Mesodermal cell (in vitro differentiated cells): Measurements from ENCODE around the gene CELF4.

Source experiments
- H3K27ac ChIP-seq: 2 replicates; pipeline ENCODE4 v1.7.0; 2013; ENCODE audit warnings: mild to moderate bottlenecking, low read depth, low read length, moderate library complexity; ENCODE audit not compliant: severe bottlenecking
- H3K36me3 ChIP-seq: 2 replicates; pipeline ENCODE4 v1.7.1; 2013; ENCODE audit warnings: mild to moderate bottlenecking, low read length, moderate library complexity; ENCODE audit not compliant: control insufficient read depth, insufficient read depth
- H3K4me1 ChIP-seq: one replicate; pipeline ENCODE4 v1.7.1; 2013; ENCODE audit warnings: mild to moderate bottlenecking, low read length; ENCODE audit not compliant: insufficient read depth, control insufficient read depth, poor library complexity, severe bottlenecking
- H3K4me3 ChIP-seq: 2 replicates; pipeline ENCODE4 v1.7.0; 2013; ENCODE audit warnings: low read length, control low read depth, mild to moderate bottlenecking; ENCODE audit not compliant: insufficient read depth, poor library complexity, severe bottlenecking; ENCODE audit errors: extremely low read depth
- H3K9me3 ChIP-seq: 2 replicates; pipeline ENCODE4 v1.7.1; 2013; ENCODE audit warnings: mild to moderate bottlenecking, low read length, moderate library complexity; ENCODE audit not compliant: control insufficient read depth
- WGBS, 2 experiments: methylation state at CpG; one replicate each; pipeline ENCODE4 v1.1.5; 2013; ENCODE audit warnings: missing lambda C conversion rate in 2 of 2; ENCODE audit not compliant: insufficient coverage in 2 of 2; 5-methylcytosine and 5-hydroxymethylcytosine counted together

The CELF4 gene

DNA sequence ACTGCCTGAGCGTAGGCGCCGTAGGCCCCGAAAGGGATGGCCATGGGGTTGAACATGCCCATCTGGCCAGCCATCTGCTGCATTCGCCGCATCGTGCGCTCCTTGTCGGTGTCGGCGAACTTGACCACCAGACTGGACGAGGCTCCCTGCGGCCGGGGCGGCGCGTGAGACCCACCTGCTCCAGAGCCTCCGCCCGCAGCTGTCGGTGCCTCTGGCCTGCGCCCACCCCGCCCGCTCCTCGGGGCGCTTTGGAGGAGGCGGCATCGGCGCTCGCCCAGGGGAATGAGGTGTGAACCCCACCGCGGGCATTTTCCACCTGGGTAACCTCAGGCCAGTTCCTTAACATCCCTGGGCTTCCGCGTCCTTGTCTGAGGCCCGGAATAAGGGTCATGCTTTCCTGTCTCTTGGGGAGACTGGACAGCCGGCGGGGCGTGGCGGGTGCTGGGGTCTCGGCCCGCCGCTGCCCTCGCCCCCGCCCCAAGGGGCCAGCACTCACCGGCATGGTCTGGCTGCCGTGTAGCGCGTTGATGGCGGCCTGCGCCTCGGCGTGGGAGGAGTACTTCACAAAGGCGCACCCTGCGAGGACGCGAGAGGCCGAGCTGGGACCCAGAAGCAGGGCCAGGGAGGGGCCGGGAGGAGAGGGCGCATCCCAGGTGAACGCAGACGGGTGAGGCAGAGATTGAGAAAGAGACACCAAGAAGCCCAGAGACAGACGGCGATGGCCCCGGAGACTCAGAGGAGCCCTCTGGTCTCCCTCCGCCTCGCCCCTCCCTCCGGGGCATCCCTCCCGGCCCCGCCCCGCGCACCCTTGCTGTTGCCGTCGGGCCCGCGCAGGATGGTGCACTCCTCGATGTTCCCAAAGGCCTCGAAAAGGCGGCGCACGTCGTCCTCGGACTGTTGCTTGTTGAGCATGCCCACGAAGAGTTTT is 291.0 kb downstream of the CELF4 start:
- Histone ChIP-seq H3K9me3 (no peaks in the 10 kb centered on the region), H3K4me3 (no peak overlapping the region), H3K36me3 (no peaks in the 10 kb centered on the region), H3K27ac (no peak overlapping the region), H3K4me1 (no peaks in the 10 kb centered on the region)
- WGBS, 2 experiments, result 89 to 96% methylated on average over 77 of the region's 82 CpGs

DNA sequence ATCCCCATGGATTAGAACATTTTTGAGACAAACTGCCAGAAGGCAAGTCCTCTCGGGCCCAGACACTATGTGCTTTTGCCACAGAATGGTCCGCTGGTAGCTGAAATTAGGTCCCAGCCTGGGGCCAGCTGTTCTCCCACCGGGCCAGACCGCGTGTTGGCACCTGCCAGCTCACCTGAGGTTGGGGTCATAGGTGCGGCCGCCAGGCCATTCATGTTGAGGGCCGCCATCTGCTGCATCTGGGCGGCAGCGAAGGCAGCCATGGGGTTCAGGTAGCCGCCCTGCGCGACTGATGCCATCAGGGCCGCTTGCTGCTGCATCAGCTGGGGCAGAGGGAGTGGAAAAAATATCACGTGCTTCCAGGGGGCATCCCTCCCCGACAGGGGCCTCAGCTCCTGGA is 292.8 kb downstream of the CELF4 start:
- no peak overlapping the region for H3K4me3 ChIP-seq
- 85 to 87% methylated on average over 10 to 15 of the region's 16 CpGs for WGBS, 2 experiments
- no peak overlapping the region for H3K27ac ChIP-seq
- H3K4me1 ChIP-seq, result no peaks in the 10 kb centered on the region
- H3K36me3 ChIP-seq, result no peaks in the 10 kb centered on the region
- no peaks in the 10 kb centered on the region for H3K9me3 ChIP-seq

DNA sequence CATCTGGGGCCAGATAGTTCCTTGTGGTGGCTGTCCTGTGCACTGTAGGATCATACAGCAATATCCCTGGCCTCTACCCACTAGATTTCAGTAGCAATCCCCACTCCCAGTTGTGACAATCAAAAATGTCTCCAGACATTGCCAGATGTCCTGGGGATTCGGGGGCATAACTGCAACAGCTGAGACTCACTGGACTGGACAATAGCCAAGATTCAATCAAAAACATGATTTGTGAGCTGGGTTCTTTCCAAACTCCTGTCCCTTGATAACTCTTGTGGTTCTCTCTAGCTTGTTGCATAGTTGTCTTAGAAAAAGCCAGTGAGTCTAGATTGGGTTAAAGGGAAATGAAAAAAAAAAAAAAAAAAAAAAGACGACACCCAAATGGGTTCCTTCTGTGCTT is 293.4 kb downstream of the CELF4 start:
- H3K9me3 ChIP-seq, result no peaks in the 10 kb centered on the region
- H3K27ac ChIP-seq, result no peak overlapping the region
- no peak overlapping the region for H3K4me3 ChIP-seq
- WGBS, 2 experiments, result 90 to 91% methylated on average over 1 of the region's 2 CpGs
- no peaks in the 10 kb centered on the region for H3K36me3 ChIP-seq
- H3K4me1 ChIP-seq, result no peaks in the 10 kb centered on the region

DNA sequence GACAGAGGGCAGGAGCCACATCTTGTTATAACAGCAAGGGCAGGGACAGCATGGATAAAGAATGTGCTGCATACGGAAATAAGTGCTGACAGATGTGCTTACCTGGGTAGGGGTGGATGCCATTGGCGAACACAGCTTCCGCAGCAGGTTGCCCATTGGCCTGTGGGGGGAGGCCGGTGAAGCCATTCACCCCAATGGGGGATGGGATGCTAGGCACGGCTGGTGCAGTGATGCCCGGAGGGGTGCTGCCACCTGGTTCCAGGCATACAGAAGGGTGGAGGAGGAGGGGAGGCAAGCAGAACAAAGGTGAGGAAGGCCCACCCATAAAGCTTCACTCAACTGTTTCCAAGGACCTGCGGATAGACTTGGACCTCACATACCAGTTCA is 294.9 kb downstream of the CELF4 start:
- H3K9me3 ChIP-seq, result no peaks in the 10 kb centered on the region
- H3K4me1 ChIP-seq, result no peaks in the 10 kb centered on the region
- no peaks in the 10 kb centered on the region for H3K36me3 ChIP-seq
- 72 to 87% methylated on average over 4 to 6 of the region's 7 CpGs for WGBS, 2 experiments
- no peak overlapping the region for H3K4me3 ChIP-seq
- no peak overlapping the region for H3K27ac ChIP-seq

DNA sequence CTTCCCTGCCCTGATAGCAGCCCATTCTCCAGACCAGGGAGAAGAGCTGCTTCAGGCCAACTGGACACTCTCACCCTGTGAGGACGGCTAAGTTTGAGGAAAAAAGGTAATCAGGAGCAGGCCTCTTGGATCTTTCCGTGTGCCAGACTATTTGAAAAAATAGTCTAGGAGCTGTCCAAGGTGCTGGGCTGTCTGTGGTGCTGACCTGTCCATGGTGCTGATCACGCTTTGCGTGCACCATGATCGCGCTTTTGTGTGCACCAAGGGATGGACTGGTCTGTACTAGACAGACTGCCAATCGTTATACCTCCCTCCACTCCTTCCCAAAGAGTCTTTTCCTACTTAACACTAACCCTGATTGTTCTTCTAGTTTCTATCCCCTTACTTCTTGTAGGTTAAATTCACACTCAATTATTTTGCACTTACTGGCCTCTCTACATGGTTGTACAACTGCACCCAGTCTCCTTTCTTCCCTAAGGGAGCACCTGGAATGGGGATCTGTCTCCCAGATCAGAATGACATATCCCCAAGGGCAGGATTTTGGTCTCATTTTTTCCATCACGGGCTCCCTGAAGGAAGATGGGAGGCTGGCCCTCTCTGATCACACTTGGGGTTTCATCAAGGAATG is 295.4 kb downstream of the CELF4 start:
- Histone ChIP-seq H3K36me3 (no peaks in the 10 kb centered on the region), H3K27ac (no peak overlapping the region), H3K4me1 (no peaks in the 10 kb centered on the region), H3K9me3 (no peaks in the 10 kb centered on the region), H3K4me3 (no peak overlapping the region)
- 22 to 23% methylated on average over 8 of the region's 8 CpGs for WGBS, 2 experiments

DNA sequence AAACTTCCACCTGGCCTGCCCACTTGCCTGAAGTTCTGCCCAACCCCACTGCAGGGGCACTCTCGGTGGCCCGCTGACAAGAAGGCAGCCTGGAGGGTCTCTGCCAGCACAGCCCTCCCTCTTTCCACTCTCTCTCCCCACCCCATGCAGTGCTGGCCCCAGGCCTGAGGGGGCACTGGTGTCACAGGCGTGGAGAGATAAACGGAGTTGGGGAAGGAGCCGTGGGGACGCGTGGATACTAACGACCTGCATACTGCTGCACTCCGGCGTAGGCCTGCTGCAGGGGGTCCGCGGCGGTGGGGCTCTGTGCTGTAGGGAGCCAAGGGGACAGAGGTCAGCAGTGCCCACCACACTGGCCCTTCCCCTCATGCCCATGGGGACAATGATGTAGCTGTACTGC is 299.3 kb downstream of the CELF4 start:
- no peaks in the 10 kb centered on the region for H3K36me3 ChIP-seq
- no peak overlapping the region for H3K27ac ChIP-seq
- H3K4me1 ChIP-seq, result no peaks in the 10 kb centered on the region
- WGBS, 2 experiments, result 38 to 46% methylated on average over 9 to 11 of the region's 13 CpGs
- H3K9me3 ChIP-seq, result no peaks in the 10 kb centered on the region
- no peak overlapping the region for H3K4me3 ChIP-seq

DNA sequence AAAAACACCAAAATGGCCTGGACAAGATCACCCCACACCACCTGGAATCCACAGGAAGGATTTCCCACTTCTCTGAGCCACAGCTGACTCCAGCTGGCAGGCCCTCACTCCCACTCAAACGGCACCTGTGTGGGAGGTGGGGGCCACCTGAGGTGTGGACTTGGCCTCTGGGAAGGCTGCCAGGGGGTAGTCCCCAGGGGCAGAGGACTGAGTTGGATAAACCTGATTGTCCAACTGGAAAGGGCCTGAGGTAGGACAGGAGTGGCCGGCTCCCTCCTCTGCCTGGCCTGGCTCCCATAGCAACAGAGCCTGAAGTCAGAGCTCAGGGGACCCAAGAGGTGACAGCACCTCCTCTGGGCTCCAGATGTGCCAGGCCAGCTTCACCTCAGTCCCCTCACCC is 300.2 kb downstream of the CELF4 start:
- no CpG with 5 or more reads among the region's 2 CpGs for WGBS, 2 experiments
- no peak overlapping the region for H3K4me3 ChIP-seq
- H3K27ac ChIP-seq, result no peak overlapping the region

DNA sequence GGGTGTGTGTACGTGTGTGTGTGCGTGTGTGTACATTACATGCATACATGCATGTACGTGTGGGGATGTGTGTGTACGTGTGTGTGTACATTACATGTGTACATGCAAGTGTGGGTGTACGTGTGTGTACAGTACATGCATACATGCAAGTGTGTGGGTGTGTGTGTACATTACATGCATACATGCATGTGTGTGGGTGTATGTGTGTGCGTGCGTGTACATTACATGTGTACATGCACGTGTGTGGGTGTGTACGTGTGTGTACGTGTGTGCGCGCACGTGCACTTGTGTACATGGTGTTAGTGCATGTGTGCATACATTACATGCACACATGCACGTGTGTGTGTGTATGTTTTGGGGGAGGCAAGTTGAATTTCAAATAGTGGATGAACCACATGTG is 300.6 kb downstream of the CELF4 start:
- Histone ChIP-seq H3K4me1 (no peaks in the 10 kb centered on the region), H3K36me3 (no peaks in the 10 kb centered on the region), H3K9me3 (no peaks in the 10 kb centered on the region), H3K4me3 (no peak overlapping the region), H3K27ac (no peak overlapping the region)
- WGBS, 2 experiments, result 81 to 87% methylated on average over 13 to 14 of the region's 14 CpGs

More for the DNA sequence above, 300.2 kb downstream of the CELF4 start:
- Histone ChIP-seq H3K4me1 (no peaks in the 10 kb centered on the region), H3K9me3 (no peaks in the 10 kb centered on the region), H3K36me3 (no peaks in the 10 kb centered on the region)

DNA sequence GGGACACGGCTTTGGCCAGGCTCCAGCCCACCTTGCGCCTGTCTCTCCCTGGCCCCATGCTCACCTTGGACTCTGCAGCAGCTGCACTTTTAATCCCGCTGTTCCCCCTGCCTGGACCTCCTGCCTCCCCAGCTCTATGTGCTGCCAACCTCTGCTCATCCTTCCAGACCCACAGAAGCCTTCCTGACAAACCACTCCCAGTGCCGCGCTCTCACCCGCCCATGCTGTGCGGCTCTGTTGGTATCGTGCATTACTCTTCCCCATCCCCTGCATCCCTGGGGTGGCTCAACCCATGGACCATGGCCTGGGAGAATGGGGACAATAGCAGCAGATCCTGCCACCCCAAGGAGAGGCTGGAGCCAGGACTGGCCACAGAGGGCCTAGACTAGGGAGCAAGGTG is 303.6 kb downstream of the CELF4 start:
- 92 to 97% methylated on average over 7 to 8 of the region's 8 CpGs for WGBS, 2 experiments
- no peak overlapping the region for H3K27ac ChIP-seq
- no peaks in the 10 kb centered on the region for H3K4me1 ChIP-seq
- H3K9me3 ChIP-seq, result no peaks in the 10 kb centered on the region
- H3K4me3 ChIP-seq, result no peak overlapping the region
- no peaks in the 10 kb centered on the region for H3K36me3 ChIP-seq

DNA sequence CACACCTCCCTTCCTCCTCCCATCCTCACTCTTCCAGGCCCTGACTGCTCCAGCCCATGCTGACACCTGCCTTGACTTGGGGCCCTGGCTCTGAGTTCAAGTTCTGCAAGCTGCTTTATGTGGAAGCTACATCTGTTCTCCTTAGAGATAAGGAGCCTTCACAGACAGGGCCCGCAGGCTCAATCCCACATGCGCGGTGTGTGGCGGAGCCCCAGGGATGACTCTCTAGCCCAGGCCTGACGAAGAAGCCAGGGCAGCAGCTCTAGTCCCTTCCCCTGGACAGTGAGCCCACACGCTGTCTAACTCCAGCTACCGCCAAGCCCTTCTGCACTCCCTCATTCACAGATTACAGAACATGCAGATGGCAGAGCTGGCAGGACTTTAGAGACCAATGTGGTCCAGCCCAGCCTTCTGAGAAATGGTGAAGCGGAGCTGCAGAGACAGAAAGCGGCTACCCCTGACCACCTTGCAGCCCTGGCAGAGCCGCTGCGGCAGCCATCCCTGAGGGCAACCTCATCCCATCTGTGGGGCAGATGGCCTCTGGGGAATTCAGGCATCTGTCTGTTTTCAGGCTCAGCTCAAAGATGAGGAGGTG is 304.3 kb downstream of the CELF4 start:
- Histone ChIP-seq H3K36me3 (no peaks in the 10 kb centered on the region), H3K9me3 (no peaks in the 10 kb centered on the region), H3K4me1 (no peaks in the 10 kb centered on the region), H3K4me3 (no peak overlapping the region), H3K27ac (no peak overlapping the region)
- WGBS, 2 experiments, result 94 to 98% methylated on average over 10 to 11 of the region's 11 CpGs
